GM19023 (cell line): ENCODE measurements around the gene CSKMT.
A peak's percentile ranks its signal among the peaks of the same experiment; 100 is the strongest.
"Not testable (repeated sequence)": the region's sequence is repeated elsewhere in the genome, so short reads cannot be mapped to it uniquely, and the experiment has no call there.

ENCODE experiments used
- ATAC-seq: cut with Tn5 transposase; IDR thresholded peaks from one replicate; pipeline ENCODE4 v1.9.1; 2021; ENCODE audit warnings: mild to moderate bottlenecking, moderate library complexity; ENCODE audit not compliant: unreplicated experiment

Gene CSKMT, protein sequence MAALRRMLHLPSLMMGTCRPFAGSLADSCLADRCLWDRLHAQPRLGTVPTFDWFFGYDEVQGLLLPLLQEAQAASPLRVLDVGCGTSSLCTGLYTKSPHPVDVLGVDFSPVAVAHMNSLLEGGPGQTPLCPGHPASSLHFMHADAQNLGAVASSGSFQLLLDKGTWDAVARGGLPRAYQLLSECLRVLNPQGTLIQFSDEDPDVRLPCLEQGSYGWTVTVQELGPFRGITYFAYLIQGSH

DNA sequence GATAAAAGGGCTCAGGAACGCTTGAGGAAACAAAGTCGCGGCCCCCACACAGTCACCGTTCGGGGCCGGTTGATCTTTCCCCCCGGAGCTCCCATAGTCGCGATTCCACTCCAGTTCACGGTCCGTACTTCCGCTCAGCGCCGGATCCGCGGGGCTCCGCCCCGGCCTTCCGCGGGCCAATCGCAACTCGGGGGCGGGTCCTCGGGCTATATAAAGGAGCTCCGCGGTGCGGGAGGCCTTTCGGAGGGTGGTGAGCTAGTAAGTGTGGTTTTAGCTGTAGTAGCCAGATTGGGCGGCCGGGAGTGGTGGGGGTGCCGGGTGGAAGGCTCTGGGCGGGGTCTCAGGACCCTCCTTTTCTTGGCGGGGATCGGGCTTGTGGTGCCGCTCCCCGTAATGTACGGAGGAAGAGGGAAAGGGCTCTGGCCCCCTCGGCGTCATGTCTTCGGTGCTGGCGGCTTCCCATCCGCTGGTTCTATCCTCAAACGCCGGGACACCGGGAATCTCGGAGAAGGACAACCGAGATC lies at the start of gene CSKMT, which contains the start of gene C11orf98:
CSKMT (plus strand) TSS at position 238 of the 524 bp plus-strand sequence. CDS start 568 bp downstream, outside the sequence.
C11orf98 (minus strand) TSS at position 136 of the 524 bp plus-strand sequence; CDS start at position 95, 41 bp downstream.
- peak; percentile 86 for ATAC-seq

- ATAC-seq: no peak
Measured at GRCh38 chr11:62615521-62615920, 49.6 kb upstream of the CSKMT start.

DNA sequence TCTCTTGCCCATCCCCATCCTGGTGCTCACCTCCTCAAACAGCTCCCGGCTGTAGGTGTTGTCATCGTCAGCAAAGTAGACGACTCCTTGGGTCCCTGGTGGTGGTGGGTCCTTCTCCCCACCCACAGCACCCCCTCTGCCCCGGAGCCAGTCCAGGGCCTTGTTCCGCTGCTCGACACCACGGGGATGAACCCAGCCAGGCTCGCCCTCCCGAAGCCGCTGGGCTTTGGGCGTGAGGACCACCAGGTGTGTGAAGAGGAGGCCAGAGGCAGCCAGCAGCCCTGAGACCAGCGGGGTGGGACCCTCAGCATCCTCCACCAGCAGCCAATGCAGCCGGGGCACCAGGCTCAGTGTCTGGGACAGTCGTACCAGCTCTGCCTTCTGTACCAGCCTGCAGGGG lies 48.2 kb upstream of the CSKMT start:
- ATAC-seq: not testable (repeated sequence)

DNA sequence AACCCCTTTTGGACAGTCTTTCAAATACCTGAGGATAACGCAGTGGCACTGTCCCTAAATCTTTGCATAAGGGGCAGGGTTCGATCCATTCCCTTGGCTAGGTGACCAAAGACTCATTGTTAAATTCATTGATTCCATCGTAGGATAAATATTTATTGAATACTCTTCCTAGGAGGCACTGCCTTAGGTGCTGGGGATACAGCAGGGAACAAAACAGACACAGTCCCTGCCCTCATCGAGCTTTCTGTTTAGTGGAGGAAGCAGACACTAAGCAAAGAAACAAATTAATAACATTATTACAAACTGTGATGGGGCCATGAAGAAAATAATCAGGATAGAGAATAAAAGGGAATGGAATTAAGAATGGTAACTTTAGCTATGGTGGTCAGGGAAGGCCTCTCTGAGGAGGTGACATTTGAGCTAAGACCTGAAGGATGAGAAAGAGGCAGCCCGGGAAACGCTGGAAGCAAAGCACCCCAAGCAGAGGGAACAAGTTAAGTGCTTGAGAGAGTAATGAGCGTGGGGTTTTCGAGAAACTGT lies 44.0 kb upstream of the CSKMT start:
- no peak for ATAC-seq

- peak; percentile 97 for ATAC-seq
Measured at GRCh38 chr11:62621567-62622470, 43.3 kb upstream of the CSKMT start, which contains the start of gene B3GAT3. B3GAT3 (minus strand) TSS chr11:62621986; CDS start chr11:62621947, 39 bp downstream.

- no peak for ATAC-seq
Measured at GRCh38 chr11:62622476-62623089, 42.5 kb upstream of the CSKMT start.

- ATAC-seq: no peak
Measured at GRCh38 chr11:62627713-62628112, 37.4 kb upstream of the CSKMT start.

GRCh38 chr11:62632492-62632891 lies 32.6 kb upstream of the CSKMT start:
- no peak for ATAC-seq

DNA sequence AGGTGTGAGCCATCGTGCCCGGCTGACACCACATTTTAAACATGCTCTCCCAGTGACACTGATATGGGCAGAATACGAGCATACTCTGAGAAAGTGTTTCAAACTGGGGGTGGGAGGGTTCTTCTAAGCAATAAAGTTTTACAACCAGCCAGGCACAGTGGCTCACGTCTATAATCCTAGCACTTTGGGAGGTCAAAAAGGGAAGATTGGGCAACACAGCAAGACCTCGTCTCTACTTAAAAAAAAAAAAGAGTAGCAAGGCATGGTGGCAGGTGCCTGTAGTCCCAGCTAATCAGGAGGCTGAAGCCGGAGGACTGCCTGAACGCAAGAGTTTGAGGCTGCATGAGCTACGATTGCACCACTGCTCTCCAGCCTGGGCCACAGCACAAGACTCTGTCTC lies 20.9 kb upstream of the CSKMT start:
- ATAC-seq: no peak

DNA sequence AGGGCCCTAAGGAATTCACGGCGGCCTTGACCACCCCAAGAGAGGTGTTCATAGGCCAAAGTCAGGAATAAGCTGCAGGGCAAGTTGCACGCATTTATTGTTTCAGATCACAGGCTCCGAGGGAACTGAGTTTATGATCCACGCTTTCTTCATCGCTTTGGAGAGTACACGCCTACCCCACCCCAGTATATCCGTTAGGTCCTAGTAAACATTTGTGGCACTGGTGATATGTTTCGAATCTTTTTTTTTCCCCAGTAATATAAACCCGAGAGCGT lies 19.5 kb upstream of the CSKMT start:
- ATAC-seq: no peak

DNA sequence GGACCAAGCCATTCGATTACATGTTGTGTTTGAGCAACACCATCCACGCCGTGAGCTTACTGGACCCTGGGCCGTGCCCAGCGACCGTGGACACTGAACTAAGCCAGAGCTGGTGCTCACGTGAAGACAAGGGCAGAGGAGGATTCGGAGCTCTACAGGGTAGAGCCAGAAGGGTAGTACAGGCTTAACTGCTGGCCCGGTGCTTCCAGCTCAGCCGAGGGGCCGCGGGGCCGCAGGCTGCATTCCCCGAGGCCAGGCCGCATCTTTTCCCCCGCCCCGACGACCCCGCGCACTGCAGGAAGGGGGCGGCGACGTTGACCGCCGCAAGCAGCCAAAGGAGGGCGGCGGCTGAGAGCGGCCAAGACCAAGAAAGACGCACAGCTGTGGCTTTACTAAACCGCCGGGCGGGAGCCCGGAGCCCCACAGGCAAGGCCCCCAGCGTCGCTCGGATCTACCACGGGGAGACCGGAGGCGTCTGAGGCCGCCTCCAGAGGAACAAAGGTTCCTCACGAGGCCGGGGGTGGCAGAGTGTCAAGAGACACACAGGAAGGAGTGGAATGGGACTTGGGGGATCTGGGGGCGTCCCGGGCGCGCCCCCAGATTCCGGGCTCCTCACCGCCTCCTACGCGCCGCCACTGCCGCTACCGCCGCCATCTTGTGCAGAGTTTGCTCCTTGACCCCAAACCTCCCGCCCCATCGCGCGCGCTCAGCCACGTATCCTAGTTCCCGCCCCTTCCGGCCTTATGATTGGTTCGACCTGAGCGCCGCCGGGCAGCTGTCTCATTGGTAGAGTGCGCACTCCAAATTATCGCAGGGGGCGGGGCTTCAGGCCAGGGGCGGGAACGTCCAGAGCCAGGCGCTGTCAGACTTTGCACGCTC lies 18.9 kb upstream of the CSKMT start, which contains the start of gene GANAB:
GANAB (minus strand) TSS at position 668 of the 879 bp plus-strand sequence; CDS start at position 654, 14 bp downstream.
- peak; percentile 91 for ATAC-seq

GRCh38 chr11:62646825-62647608 lies 18.1 kb upstream of the CSKMT start:
- no peak for ATAC-seq

- no peak for ATAC-seq
Measured at GRCh38 chr11:62647609-62648005, 17.5 kb upstream of the CSKMT start.

- ATAC-seq: no peak
Measured at GRCh38 chr11:62648185-62648966, 16.7 kb upstream of the CSKMT start.

- ATAC-seq: no peak
Measured at GRCh38 chr11:62648967-62649364, 16.1 kb upstream of the CSKMT start.

- ATAC-seq: no peak
Measured at GRCh38 chr11:62649486-62649885, 15.6 kb upstream of the CSKMT start.

- not testable (repeated sequence) for ATAC-seq
Measured at GRCh38 chr11:62650283-62650682, 14.8 kb upstream of the CSKMT start.
